Fibroblast of lung (primary cell): Measurements from ENCODE around the gene GIMAP6. TPM values are rescaled to one million over a fixed set of nuclear protein-coding genes. Genes with fewer than 3 reads are reported as not detected.

Source experiments
- DNase-seq, 2 donors: peaks; one replicate each; pipeline versions ENCODE4 v3.0.0 to v3.0.0-alpha.2; 2010; ENCODE audit warnings: low read depth in 2 of 2
- H2AFZ ChIP-seq: 2 replicates; pipeline ENCODE4 v1.5.1; 2012; ENCODE audit warnings: low read length, control low read depth, inconsistent platforms
- H3K27ac ChIP-seq: 2 replicates; pipeline ENCODE4 v1.5.1; 2011; ENCODE audit warnings: low read length, control low read depth; ENCODE audit not compliant: insufficient read depth
- H3K27me3 ChIP-seq: 2 replicates; pipeline ENCODE4 v1.5.1; 2011; ENCODE audit warnings: mild to moderate bottlenecking, low read length; ENCODE audit not compliant: control insufficient read depth, insufficient read depth
- H3K36me3 ChIP-seq: 2 replicates; pipeline ENCODE4 v1.5.1; 2011; ENCODE audit warnings: low read length; ENCODE audit not compliant: control insufficient read depth, insufficient read depth
- H3K4me1 ChIP-seq: 2 replicates; pipeline ENCODE4 v1.5.1; 2011; ENCODE audit warnings: low read length; ENCODE audit not compliant: control insufficient read depth, insufficient read depth; ENCODE audit errors: extremely low read depth
- H3K4me2 ChIP-seq: 2 replicates; pipeline ENCODE4 v1.5.1; 2011; ENCODE audit warnings: low read length, control low read depth; ENCODE audit not compliant: insufficient read depth; ENCODE audit errors: extremely low read depth
- H3K4me3 ChIP-seq, 4 experiments: fragments of 200-600 bp in 1 of 4; sonication (generic) in 1 of 4; replicated peaks in 1 of 4; 2 replicates each; pipeline ENCODE4 v1.5.1; 2011 to 2016; ENCODE audit warnings: low read length in 4 of 4, low read depth in 3 of 4, mild to moderate bottlenecking in 3 of 4, control low read depth in 2 of 4, inconsistent platforms in 1 of 4, mixed read lengths in 1 of 4; ENCODE audit not compliant: insufficient read depth in 1 of 4; ENCODE audit errors: control extremely low read depth in 1 of 4
- H3K79me2 ChIP-seq: 2 replicates; pipeline ENCODE4 v1.5.1; 2012; ENCODE audit warnings: mild to moderate bottlenecking, low read length, inconsistent platforms; ENCODE audit not compliant: control insufficient read depth, insufficient read depth
- H3K9ac ChIP-seq: 2 replicates; pipeline ENCODE4 v1.5.1; 2011; ENCODE audit warnings: mild to moderate bottlenecking, low read length, control low read depth; ENCODE audit not compliant: insufficient read depth
- H3K9me3 ChIP-seq: 2 replicates; pipeline ENCODE4 v1.5.1; 2012; ENCODE audit warnings: low read depth, low read length; ENCODE audit not compliant: control insufficient read depth, insufficient read depth
- H4K20me1 ChIP-seq: 2 replicates; pipeline ENCODE4 v1.5.1; 2011; ENCODE audit warnings: low read length; ENCODE audit not compliant: control insufficient read depth, insufficient read depth; ENCODE audit errors: extremely low read depth
- EZH2 ChIP-seq: IDR thresholded peaks from 2 replicates; pipeline ENCODE4 v1.5.1; 2012; ENCODE audit warnings: low read length, control low read depth, mild to moderate bottlenecking; ENCODE audit errors: missing control alignments
- polyA plus RNA-seq, 2 donors: library from polyadenylated mRNA; depleted of rRNA in 1 of 2; stranded (reverse) in 1 of 2; unstranded in 1 of 2; fragments of >200 nt; gene quantifications; 2 replicates each; pipeline ENCODE4 v1.2.1, GENCODE V29; 2011 to 2012; ENCODE audit warnings: missing spikeins in 1 of 2
- total RNA-seq: library from RNA; depleted of rRNA; stranded (reverse); fragments of >200 nt; gene quantifications from 2 replicates; pipeline ENCODE4 v1.2.1, GENCODE V29; 2014
- TF ChIP-seq, protein P1 (sequence below), 2 donors: IDR thresholded peaks in 1 of 2; conservative IDR thresholded peaks in 1 of 2; 1 replicate in 1 of 2; 2 replicates in 1 of 2; pipeline ENCODE4 v1.5.1; 2011 to 2012; ENCODE audit warnings: low read length in 2 of 2, control low read depth in 1 of 2, inconsistent platforms in 1 of 2, low read depth in 1 of 2, mild to moderate bottlenecking in 1 of 2

Gene GIMAP6
- total and polyA plus RNA-seq, 2 donors (not counting 1 experiment from before 2014, with no cell fraction given), result under 0.01 TPM; not detected in 1

DNA sequence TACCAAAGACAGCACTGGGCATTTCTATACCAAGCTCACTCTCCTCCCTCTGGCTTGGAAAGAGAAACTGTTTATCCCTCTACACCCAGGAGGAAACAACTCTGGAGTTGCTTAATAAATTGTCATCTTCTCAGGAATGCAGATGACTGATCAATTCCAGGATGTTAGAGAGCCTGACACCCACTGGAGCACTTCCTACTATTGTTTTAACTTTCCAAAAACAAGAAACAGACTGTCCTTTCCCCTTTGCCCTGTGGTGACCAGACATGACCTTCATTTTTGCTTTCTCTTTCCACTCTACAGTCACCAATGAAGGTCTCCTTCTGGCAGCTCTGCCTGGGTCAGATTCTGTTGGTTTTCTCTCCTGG, 45.4 kb downstream of the GIMAP6 start:
- no peaks in the 10 kb centered on the region for H3K9me3 ChIP-seq
- H3K79me2 ChIP-seq, result no peaks in the 10 kb centered on the region
- no peak overlapping the region for H3K9ac ChIP-seq
- H3K27me3 ChIP-seq, result no peaks in the 10 kb centered on the region
- no peak overlapping the region for H3K4me3 ChIP-seq
- no peak for DNase-seq
- H2AFZ ChIP-seq, result no peak overlapping the region
- no peak overlapping the region for H3K4me2 ChIP-seq
- no peaks in the 10 kb centered on the region for H4K20me1 ChIP-seq
- H3K36me3 ChIP-seq, result no peaks in the 10 kb centered on the region
- no peak overlapping the region for H3K27ac ChIP-seq
- no peak for TF ChIP-seq EZH2
- TF ChIP-seq, protein P1, sequence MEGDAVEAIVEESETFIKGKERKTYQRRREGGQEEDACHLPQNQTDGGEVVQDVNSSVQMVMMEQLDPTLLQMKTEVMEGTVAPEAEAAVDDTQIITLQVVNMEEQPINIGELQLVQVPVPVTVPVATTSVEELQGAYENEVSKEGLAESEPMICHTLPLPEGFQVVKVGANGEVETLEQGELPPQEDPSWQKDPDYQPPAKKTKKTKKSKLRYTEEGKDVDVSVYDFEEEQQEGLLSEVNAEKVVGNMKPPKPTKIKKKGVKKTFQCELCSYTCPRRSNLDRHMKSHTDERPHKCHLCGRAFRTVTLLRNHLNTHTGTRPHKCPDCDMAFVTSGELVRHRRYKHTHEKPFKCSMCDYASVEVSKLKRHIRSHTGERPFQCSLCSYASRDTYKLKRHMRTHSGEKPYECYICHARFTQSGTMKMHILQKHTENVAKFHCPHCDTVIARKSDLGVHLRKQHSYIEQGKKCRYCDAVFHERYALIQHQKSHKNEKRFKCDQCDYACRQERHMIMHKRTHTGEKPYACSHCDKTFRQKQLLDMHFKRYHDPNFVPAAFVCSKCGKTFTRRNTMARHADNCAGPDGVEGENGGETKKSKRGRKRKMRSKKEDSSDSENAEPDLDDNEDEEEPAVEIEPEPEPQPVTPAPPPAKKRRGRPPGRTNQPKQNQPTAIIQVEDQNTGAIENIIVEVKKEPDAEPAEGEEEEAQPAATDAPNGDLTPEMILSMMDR (conservative IDR thresholded peaks at IDR 0.05 in 1 of 2, IDR thresholded peaks at IDR 0.05 in 1 of 2; ENCODE audit: low read depth in 1 of 2, low read length in 2 of 2), result no peak
- H3K4me1 ChIP-seq, result no peaks in the 10 kb centered on the region

DNA sequence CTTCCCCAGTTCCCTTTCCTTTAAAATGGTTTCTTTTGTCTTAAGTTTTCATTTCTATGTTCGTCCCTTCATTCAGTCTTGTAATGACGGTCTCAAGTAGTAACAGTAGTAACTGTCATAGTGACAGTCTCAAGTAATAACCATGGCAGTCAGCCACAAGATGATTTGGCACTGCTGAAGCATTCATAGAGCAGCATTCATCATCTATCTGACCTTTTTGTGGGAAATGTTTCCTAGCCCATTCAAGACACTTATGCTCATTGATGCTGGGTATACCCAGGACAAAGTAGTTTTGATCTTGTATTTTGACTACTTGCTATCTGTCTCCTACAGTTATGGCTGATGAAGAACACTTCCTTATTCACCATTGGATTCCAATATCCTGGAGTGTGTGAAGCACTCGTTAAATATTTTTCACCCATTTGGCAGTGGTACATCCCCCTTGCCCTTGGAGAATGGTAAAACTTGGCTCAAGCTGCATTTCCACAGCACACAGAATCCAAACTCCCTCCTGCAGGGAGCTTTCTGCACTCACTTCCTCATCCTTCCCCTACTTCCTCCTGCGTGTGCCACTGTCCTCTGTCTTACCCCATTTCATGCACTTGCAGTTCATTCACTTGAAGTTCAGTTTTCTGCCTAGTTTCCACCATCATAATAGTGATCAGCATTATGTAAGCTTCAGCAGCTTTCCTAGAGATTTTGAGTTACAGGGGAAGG, 46.0 kb downstream of the GIMAP6 start:
- Histone ChIP-seq H3K4me2 (no peak overlapping the region), H3K27ac (no peak overlapping the region), H3K27me3 (no peaks in the 10 kb centered on the region), H3K9ac (no peak overlapping the region), H3K4me1 (no peaks in the 10 kb centered on the region), H2AFZ (no peak overlapping the region), H4K20me1 (no peaks in the 10 kb centered on the region), H3K36me3 (no peaks in the 10 kb centered on the region), H3K79me2 (no peaks in the 10 kb centered on the region), H3K9me3 (no peaks in the 10 kb centered on the region), H3K4me3 (no peak overlapping the region)
- TF ChIP-seq, protein P1 (conservative IDR thresholded peaks at IDR 0.05 in 1 of 2, IDR thresholded peaks at IDR 0.05 in 1 of 2; ENCODE audit: low read depth in 1 of 2, low read length in 2 of 2), result no peak
- TF ChIP-seq EZH2, result no peak
- no peak for DNase-seq

DNA sequence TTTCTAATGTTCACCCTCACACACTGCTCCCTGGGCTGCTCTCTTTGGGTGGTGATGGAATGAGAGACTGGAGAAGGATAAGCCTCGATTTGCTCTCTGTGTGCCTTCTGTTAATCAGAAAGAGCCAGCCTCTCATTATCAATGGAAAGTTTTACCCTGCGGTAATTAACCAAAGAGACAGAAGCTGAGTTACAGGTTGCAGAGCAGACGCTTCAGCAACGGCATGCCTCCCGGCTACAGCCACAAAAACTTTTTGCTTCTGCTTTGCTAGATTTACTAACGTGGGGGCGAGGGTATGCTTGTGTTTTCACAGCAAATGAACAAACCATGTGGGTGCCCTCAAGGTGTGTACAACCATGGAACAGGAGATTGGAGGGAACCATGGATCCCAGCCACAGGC, 47.0 kb downstream of the GIMAP6 start:
- no peak overlapping the region for H3K27ac ChIP-seq
- no peaks in the 10 kb centered on the region for H3K9me3 ChIP-seq
- no peaks in the 10 kb centered on the region for H3K79me2 ChIP-seq
- H3K4me2 ChIP-seq, result no peak overlapping the region
- no peak for DNase-seq
- no peaks in the 10 kb centered on the region for H3K36me3 ChIP-seq
- no peak overlapping the region for H3K4me3 ChIP-seq
- no peak overlapping the region for H3K9ac ChIP-seq
- H3K4me1 ChIP-seq, result no peaks in the 10 kb centered on the region
- no peak overlapping the region for H2AFZ ChIP-seq
- H4K20me1 ChIP-seq, result no peaks in the 10 kb centered on the region
- H3K27me3 ChIP-seq, result no peaks in the 10 kb centered on the region
- TF ChIP-seq, protein P1 (conservative IDR thresholded peaks at IDR 0.05 in 1 of 2, IDR thresholded peaks at IDR 0.05 in 1 of 2; ENCODE audit: low read depth in 1 of 2, low read length in 2 of 2), result no peak
- TF ChIP-seq EZH2, result no peak
